MCF 10A (cell line): ENCODE measurements around the gene DSPP. TPM values are rescaled to one million over a fixed set of nuclear protein-coding genes. Genes with fewer than 3 reads are reported as not detected.

Source experiments
- BruUV-seq: library from RNA; stranded (reverse); fragments of 400-500 nt; replicated peaks from 2 replicates; lab custom pipeline; 2021; lab: Mats Ljungman, UMichigan
- CTCF ChIA-PET: fragments of 300-600 bp; sonication (Branson Sonifier 250); formaldehyde crosslinking; extraction: SDS; loops from one replicate; lab custom pipeline; 2021; ENCODE audit warnings: antibody characterized with exemption, inconsistent platforms; lab: Yijun Ruan, JAX
- POLR2A ChIA-PET: fragments of 300-600, 350-650 bp; sonication (Branson Sonifier 250); formaldehyde crosslinking; extraction: SDS; loops from one replicate; lab custom pipeline; 2020; ENCODE audit warnings: antibody characterized with exemption, inconsistent platforms; lab: Yijun Ruan, JAX
- DNase-seq: peaks from one replicate; pipeline ENCODE4 v3.0.0-alpha.2; 2018; ENCODE audit not compliant: unreplicated experiment
- H3K27ac Mint-ChIP-seq: one replicate; pipeline ENCODE4 v1.8.0; 2022; ENCODE audit warnings: mild to moderate bottlenecking, low read depth, mixed read lengths; ENCODE audit not compliant: unreplicated experiment
- H3K27me3 Mint-ChIP-seq: one replicate; pipeline ENCODE4 v1.8.0; 2022; ENCODE audit warnings: mixed read lengths; ENCODE audit not compliant: insufficient read depth, unreplicated experiment
- H3K36me3 Mint-ChIP-seq: one replicate; pipeline ENCODE4 v1.8.0; 2022; ENCODE audit warnings: mild to moderate bottlenecking, moderate library complexity, mixed read lengths; ENCODE audit not compliant: insufficient read depth, unreplicated experiment
- H3K4me1 Mint-ChIP-seq: one replicate; pipeline ENCODE4 v1.8.0; 2022; ENCODE audit warnings: mixed read lengths; ENCODE audit not compliant: insufficient read depth, unreplicated experiment
- H3K4me3 Mint-ChIP-seq: one replicate; pipeline ENCODE4 v1.8.0; 2022; ENCODE audit warnings: mild to moderate bottlenecking, moderate library complexity, mixed read lengths; ENCODE audit not compliant: unreplicated experiment
- H3K9me3 Mint-ChIP-seq: one replicate; pipeline ENCODE4 v1.8.0; 2022; ENCODE audit warnings: mixed read lengths; ENCODE audit not compliant: unreplicated experiment
- intact Hi-C: fragments of 100-400 bp; cut with micrococcal nuclease; formaldehyde crosslinking; loops from 2 replicates; pipeline ENCODE4 v1.14.1; 2022
- total RNA-seq: library from RNA; stranded (reverse); gene quantifications from 2 replicates; pipeline ENCODE4 v1.2.3, GENCODE V29; 2022
- TF ChIP-seq, protein P1 (sequence below): fragments of 200-600 bp; IDR thresholded peaks from one replicate; pipeline ENCODE4 v1.8.0; 2022; ENCODE audit warnings: antibody characterized with exemption, mild to moderate bottlenecking; ENCODE audit not compliant: unreplicated experiment

Gene DSPP
- total RNA-seq, 1 experiment from 2014 or later = not detected

DNA sequence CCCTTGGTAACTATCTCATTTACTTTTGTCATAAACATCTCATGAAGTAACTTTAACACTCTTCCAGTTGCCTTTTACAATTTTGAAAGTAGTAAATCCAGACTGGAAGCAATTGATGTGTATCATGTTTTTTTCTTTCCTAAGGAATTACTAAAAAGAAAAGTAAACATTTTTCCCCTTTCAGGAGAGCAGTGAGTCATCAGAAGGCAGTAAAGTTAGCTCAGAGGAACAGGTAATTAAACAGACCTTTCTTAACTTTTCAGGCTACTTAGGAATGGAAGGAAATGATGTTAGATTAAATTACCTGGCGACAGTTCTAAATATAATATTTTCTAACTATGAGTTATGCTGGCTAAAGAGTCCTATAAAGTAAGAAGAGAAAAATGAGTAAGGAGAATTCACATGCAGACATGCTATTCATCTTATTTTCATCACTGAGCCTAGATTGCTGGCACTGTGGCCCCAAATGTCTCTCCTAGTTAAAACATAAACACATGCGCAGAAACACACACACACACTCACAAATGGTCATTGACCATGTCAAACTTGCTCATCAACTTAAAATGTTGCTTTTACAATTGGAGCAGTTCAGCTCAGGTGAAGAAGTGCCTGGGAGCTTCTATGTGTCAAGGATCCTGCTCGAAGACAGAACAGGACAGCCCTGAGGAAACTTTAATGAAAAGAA is 51.1 kb downstream of the DSPP start:
- intact Hi-C loops = no loop called here

DNA sequence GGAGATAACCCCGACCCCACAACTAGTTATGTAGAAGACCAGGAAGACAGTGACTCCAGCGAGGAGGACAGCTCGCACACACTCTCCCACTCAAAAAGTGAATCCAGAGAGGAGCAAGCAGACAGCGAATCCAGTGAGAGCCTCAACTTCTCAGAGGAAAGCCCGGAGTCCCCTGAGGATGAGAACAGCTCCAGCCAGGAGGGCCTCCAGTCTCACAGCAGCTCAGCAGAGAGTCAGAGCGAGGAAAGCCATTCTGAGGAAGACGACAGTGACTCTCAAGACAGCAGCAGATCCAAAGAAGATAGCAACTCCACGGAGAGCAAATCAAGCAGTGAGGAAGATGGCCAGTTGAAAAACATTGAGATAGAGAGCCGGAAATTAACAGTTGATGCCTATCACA is 54.5 kb downstream of the DSPP start:
- peaks cover 9% of the 10 kb centered on the region for H3K27me3 Mint-ChIP-seq
- no peak overlapping the region for H3K4me3 Mint-ChIP-seq
- BruUV-seq = no TSS peak
- ChIA-PET POLR2A (no interaction called here), CTCF (interaction anchor here (0.7 to 1.2 kb wide), 2 partner anchors 16 to 119 kb away, joined by 3 to 4 read pairs; no protein-coding TSS in a partner anchor)
- H3K27ac Mint-ChIP-seq = no peak overlapping the region
- H3K9me3 Mint-ChIP-seq = peaks cover 11% of the 10 kb centered on the region
- DNase-seq = no peak
- H3K4me1 Mint-ChIP-seq = peaks cover 11% of the 10 kb centered on the region
- TF ChIP-seq, protein P1, sequence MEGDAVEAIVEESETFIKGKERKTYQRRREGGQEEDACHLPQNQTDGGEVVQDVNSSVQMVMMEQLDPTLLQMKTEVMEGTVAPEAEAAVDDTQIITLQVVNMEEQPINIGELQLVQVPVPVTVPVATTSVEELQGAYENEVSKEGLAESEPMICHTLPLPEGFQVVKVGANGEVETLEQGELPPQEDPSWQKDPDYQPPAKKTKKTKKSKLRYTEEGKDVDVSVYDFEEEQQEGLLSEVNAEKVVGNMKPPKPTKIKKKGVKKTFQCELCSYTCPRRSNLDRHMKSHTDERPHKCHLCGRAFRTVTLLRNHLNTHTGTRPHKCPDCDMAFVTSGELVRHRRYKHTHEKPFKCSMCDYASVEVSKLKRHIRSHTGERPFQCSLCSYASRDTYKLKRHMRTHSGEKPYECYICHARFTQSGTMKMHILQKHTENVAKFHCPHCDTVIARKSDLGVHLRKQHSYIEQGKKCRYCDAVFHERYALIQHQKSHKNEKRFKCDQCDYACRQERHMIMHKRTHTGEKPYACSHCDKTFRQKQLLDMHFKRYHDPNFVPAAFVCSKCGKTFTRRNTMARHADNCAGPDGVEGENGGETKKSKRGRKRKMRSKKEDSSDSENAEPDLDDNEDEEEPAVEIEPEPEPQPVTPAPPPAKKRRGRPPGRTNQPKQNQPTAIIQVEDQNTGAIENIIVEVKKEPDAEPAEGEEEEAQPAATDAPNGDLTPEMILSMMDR = no peak
- intact Hi-C loops = no loop called here
- no peaks in the 10 kb centered on the region for H3K36me3 Mint-ChIP-seq

More for the DNA sequence above, 51.1 kb downstream of the DSPP start:
- H3K4me1 Mint-ChIP-seq = peaks cover 24% of the 10 kb centered on the region
- H3K27ac Mint-ChIP-seq = peak overlapping the region; percentile 59
- DNase-seq = peak; percentile 53
- no peaks in the 10 kb centered on the region for H3K36me3 Mint-ChIP-seq
- TF ChIP-seq, protein P1 = no peak
- peaks cover 11% of the 10 kb centered on the region for H3K9me3 Mint-ChIP-seq
- ChIA-PET POLR2A (interaction anchor here (0.6 to 0.8 kb wide), 3 partner anchors 10 to 260 kb away, joined by 3 read pairs; no protein-coding TSS in a partner anchor), CTCF (interaction anchor here (0.6 to 1.6 kb wide), 5 partner anchors 9 to 296 kb away, joined by 3 to 5 read pairs (median 4); no protein-coding TSS in a partner anchor)
- BruUV-seq = no TSS peak
- H3K4me3 Mint-ChIP-seq = no peak overlapping the region
- peaks cover 9% of the 10 kb centered on the region for H3K27me3 Mint-ChIP-seq

Other genes starting within 250 kb of the DSPP start
- gene HSD17B11, start 217.3 kb upstream of the DSPP start, total RNA-seq = 4.3 and 4.8 TPM in 2 replicates
- gene NUDT9, start 186.0 kb upstream of the DSPP start, total RNA-seq = 17.6 and 22.5 TPM in 2 replicates
- not detected in 2 replicates for gene SPARCL1, start 79.2 kb upstream of the DSPP start, total RNA-seq
- gene DMP1, start 41.8 kb downstream of the DSPP start, total RNA-seq = not detected in 2 replicates
- not detected in 2 replicates for gene IBSP, start 191.0 kb downstream of the DSPP start, total RNA-seq
- gene MEPE, start 224.4 kb downstream of the DSPP start, total RNA-seq = not detected in 2 replicates